K562 (cell line): ENCODE data around the gene NARF. TPM values are rescaled to one million over a fixed set of nuclear protein-coding genes. Genes with fewer than 3 reads are reported as not detected.

Experiments
- BCOR ChIP-seq: fragments of 450-650 bp; IDR thresholded peaks from 2 replicates; pipeline ENCODE4 v1.6.1; 2016
- CCAR2 ChIP-seq: fragments of 200-400 bp; formaldehyde crosslinking; IDR thresholded peaks from 2 replicates; pipeline ENCODE4 v1.6.1; 2017; ENCODE audit warnings: mild to moderate bottlenecking, low read depth, low read length
- CHCHD3 ChIP-seq: fragments of 250-450 bp; sonication (Bioruptor Pico); IDR thresholded peaks from 2 replicates; pipeline ENCODE4 v2.1.2; 2022; ENCODE audit warnings: mild to moderate bottlenecking
- GTF2A2 ChIP-seq: IDR thresholded peaks from 2 replicates; pipeline ENCODE4 v1.6.1; 2016; ENCODE audit warnings: mild to moderate bottlenecking, missing genetic modification characterization, missing compliant biosample characterization
- HNRNPK ChIP-seq: fragments of 200-400 bp; formaldehyde crosslinking; IDR thresholded peaks from one replicate; pipeline ENCODE4 v1.6.1; 2018; ENCODE audit warnings: mild to moderate bottlenecking, low read depth, low read length; ENCODE audit not compliant: poor library complexity, severe bottlenecking
- KLF6 ChIP-seq: fragments of 250-450 bp; sonication (Bioruptor Pico); IDR thresholded peaks from 2 replicates; pipeline ENCODE4 v1.4.0; 2020; ENCODE audit warnings: mild to moderate bottlenecking, moderate library complexity, borderline replicate concordance
- ZNF253 ChIP-seq: fragments of 250-450 bp; sonication (Bioruptor Pico); conservative IDR thresholded peaks from 2 replicates; pipeline ENCODE4 v1.6.1; 2021; ENCODE audit warnings: mild to moderate bottlenecking
- polyA plus RNA-seq, 8 experiments: library from polyadenylated mRNA; depleted of rRNA in 4 of 8; stranded (reverse) in 5 of 8; unstranded in 3 of 8; fragments of >200 nt; fragmentation: Nextera tagmentation in 2 of 8; fragmentation: Illumina TruSeq in 1 of 8; extraction: Ambion mirVana in 2 of 8; extraction: Trizol in 1 of 8; gene quantifications; 2 replicates each; pipeline versions ENCODE4 v1.2.1 to v1.2.3, GENCODE V29; 2011 to 2014; ENCODE audit warnings: inconsistent platforms in 1 of 8, missing spikeins in 1 of 8
- total RNA-seq, 7 experiments: library from RNA; depleted of rRNA in 6 of 7; stranded (reverse); fragments of >200 nt in 6 of 7; fragmentation: Illumina TruSeq in 2 of 7; extraction: Trizol in 2 of 7; gene quantifications; 2 replicates each; pipeline versions ENCODE4 v1.2.1 to v1.2.3, GENCODE V29; 2011 to 2021; ENCODE audit warnings: low replicate concordance in 1 of 7
- TF ChIP-seq, protein P1 (sequence below), 2 experiments: IDR thresholded peaks; 2 replicates each; pipeline ENCODE4 v1.6.1; 2011; ENCODE audit warnings: borderline replicate concordance in 1 of 2, control low read depth in 1 of 2, low read depth in 1 of 2, low read length in 1 of 2, mild to moderate bottlenecking in 1 of 2, mixed read lengths in 1 of 2, moderate library complexity in 1 of 2; ENCODE audit not compliant: insufficient read depth in 1 of 2, insufficient read length in 1 of 2, poor library complexity in 1 of 2, severe bottlenecking in 1 of 2; ENCODE audit errors: extremely low read depth in 1 of 2
- TF ChIP-seq, protein P2 (sequence below): fragments of 250-450 bp; sonication (Bioruptor Pico); IDR thresholded peaks from 2 replicates; pipeline ENCODE4 v1.5.0; 2021
- TF ChIP-seq, protein P3 (sequence below): fragments of 450-650 bp; IDR thresholded peaks from 2 replicates; pipeline ENCODE4 v1.6.1; 2016; ENCODE audit warnings: low read depth
- TF ChIP-seq, protein P4 (sequence below): sonication (generic); formaldehyde crosslinking; IDR thresholded peaks from 2 replicates; pipeline ENCODE4 v1.8.0; 2022; ENCODE audit warnings: mild to moderate bottlenecking, missing genetic modification reagents, borderline replicate concordance
- TF ChIP-seq, protein P5 (sequence below): fragments of 450-650 bp; formaldehyde crosslinking; IDR thresholded peaks from 2 replicates; pipeline ENCODE4 v1.4.0; 2020; ENCODE audit warnings: mild to moderate bottlenecking, moderate library complexity

Gene NARF
- total and polyA plus RNA-seq, 9 of the 15 experiments (the other 6 are each of a cell fraction or from before 2014, with no cell fraction given), result 60.4 to 423 (median 132) TPM

DNA sequence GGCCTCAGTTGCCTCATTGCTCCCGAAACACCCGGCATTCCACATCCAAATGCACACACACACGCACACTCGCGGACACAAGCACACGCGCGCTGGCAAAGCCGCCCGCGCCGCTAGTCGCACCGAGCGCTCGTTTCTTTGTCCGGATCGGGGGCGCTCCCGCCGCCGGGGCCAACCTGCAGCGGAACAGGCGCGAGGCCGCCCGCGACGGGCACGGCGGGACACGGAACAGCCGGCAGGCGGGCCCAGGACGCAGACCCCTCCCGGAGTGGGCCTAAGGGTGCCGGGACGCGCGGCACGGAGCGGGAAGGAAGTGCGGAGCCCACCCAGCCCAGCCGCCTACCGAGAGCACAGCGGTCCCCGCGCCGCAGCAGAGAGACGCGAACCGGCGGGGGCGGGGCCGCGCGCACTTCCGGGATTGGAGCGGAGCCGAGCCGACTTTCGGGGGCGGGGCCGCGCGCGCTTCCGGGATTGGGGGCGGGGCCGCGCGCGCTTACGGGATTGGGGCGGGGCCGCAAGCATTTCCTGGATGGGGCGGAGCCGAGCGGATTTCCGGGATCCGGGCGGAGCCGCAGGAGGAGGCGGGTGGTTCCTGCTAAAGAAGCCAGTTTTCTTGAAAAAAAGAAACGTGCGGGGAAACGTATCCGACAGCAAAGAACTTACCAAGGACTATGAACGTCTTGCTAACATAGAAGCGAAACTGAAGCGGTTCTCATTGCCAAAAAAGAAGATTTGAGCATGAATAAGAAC, 8.0 kb upstream of the NARF start, which contains the start of gene CYBC1 (continued):
- TF ChIP-seq, protein P1, sequence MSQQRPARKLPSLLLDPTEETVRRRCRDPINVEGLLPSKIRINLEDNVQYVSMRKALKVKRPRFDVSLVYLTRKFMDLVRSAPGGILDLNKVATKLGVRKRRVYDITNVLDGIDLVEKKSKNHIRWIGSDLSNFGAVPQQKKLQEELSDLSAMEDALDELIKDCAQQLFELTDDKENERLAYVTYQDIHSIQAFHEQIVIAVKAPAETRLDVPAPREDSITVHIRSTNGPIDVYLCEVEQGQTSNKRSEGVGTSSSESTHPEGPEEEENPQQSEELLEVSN (IDR thresholded peaks at IDR 0.05; ENCODE audit: borderline replicate concordance in 1 of 2, extremely low read depth in 1 of 2, insufficient read depth in 1 of 2, insufficient read length in 1 of 2, low read depth in 1 of 2, low read length in 1 of 2, poor library complexity in 1 of 2, severe bottlenecking in 1 of 2), result peak; percentile 46 to 56
- TF ChIP-seq HNRNPK (no peak), GTF2A2 (tag) (no peak), CCAR2 (no peak), CHCHD3 (CRISPR knock-in tag) (no peak), BCOR (no peak), KLF6 (CRISPR knock-in tag) (no peak), ZNF253 (CRISPR knock-in tag) (no peak)
- TF ChIP-seq, protein P2, sequence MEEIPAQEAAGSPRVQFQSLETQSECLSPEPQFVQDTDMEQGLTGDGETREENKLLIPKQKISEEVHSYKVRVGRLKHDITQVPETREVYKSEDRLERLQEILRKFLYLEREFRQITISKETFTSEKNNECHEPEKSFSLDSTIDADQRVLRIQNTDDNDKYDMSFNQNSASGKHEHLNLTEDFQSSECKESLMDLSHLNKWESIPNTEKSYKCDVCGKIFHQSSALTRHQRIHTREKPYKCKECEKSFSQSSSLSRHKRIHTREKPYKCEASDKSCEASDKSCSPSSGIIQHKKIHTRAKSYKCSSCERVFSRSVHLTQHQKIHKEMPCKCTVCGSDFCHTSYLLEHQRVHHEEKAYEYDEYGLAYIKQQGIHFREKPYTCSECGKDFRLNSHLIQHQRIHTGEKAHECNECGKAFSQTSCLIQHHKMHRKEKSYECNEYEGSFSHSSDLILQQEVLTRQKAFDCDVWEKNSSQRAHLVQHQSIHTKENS (CRISPR knock-in tag), result no peak
- TF ChIP-seq, protein P3, sequence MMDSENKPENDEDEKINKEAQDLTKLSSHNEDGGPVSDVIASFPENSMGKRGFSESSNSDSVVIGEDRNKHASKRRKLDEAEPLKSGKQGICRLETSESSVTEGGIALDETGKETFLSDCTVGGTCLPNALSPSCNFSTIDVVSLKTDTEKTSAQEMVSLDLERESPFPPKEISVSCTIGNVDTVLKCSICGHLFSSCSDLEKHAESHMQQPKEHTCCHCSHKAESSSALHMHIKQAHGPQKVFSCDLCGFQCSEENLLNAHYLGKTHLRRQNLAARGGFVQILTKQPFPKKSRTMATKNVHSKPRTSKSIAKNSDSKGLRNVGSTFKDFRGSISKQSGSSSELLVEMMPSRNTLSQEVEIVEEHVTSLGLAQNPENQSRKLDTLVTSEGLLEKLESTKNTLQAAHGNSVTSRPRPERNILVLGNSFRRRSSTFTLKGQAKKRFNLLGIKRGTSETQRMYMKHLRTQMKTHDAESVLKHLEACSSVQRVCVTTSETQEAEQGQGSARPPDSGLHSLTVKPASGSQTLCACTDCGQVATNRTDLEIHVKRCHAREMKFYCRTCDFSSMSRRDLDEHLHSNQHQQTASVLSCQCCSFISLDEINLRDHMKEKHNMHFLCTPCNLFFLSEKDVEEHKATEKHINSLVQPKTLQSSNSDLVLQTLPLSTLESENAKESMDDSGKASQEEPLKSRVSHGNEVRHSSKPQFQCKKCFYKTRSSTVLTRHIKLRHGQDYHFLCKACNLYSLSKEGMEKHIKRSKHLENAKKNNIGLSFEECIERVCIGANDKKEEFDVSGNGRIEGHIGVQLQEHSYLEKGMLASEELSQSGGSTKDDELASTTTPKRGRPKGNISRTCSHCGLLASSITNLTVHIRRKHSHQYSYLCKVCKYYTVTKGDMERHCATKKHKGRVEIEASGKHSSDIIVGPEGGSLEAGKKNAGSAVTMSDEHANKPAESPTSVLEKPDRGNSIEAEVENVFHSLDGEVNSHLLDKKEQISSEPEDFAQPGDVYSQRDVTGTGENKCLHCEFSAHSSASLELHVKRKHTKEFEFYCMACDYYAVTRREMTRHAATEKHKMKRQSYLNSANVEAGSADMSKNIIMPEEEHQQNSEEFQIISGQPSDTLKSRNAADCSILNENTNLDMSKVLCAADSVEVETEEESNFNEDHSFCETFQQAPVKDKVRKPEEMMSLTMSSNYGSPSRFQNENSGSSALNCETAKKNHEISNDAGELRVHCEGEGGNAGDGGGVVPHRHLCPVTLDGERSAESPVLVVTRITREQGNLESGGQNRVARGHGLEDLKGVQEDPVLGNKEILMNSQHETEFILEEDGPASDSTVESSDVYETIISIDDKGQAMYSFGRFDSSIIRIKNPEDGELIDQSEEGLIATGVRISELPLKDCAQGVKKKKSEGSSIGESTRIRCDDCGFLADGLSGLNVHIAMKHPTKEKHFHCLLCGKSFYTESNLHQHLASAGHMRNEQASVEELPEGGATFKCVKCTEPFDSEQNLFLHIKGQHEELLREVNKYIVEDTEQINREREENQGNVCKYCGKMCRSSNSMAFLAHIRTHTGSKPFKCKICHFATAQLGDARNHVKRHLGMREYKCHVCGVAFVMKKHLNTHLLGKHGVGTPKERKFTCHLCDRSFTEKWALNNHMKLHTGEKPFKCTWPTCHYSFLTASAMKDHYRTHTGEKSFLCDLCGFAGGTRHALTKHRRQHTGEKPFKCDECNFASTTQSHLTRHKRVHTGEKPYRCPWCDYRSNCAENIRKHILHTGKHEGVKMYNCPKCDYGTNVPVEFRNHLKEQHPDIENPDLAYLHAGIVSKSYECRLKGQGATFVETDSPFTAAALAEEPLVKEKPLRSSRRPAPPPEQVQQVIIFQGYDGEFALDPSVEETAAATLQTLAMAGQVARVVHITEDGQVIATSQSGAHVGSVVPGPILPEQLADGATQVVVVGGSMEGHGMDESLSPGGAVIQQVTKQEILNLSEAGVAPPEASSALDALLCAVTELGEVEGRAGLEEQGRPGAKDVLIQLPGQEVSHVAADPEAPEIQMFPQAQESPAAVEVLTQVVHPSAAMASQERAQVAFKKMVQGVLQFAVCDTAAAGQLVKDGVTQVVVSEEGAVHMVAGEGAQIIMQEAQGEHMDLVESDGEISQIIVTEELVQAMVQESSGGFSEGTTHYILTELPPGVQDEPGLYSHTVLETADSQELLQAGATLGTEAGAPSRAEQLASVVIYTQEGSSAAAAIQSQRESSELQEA, result no peak
- TF ChIP-seq, protein P4, sequence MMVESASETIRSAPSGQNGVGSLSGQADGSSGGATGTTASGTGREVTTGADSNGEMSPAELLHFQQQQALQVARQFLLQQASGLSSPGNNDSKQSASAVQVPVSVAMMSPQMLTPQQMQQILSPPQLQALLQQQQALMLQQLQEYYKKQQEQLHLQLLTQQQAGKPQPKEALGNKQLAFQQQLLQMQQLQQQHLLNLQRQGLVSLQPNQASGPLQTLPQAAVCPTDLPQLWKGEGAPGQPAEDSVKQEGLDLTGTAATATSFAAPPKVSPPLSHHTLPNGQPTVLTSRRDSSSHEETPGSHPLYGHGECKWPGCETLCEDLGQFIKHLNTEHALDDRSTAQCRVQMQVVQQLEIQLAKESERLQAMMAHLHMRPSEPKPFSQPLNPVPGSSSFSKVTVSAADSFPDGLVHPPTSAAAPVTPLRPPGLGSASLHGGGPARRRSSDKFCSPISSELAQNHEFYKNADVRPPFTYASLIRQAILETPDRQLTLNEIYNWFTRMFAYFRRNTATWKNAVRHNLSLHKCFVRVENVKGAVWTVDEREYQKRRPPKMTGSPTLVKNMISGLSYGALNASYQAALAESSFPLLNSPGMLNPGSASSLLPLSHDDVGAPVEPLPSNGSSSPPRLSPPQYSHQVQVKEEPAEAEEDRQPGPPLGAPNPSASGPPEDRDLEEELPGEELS (CRISPR knock-in tag), result no peak; the same call in 1 of the 2 replicates
- TF ChIP-seq, protein P5, sequence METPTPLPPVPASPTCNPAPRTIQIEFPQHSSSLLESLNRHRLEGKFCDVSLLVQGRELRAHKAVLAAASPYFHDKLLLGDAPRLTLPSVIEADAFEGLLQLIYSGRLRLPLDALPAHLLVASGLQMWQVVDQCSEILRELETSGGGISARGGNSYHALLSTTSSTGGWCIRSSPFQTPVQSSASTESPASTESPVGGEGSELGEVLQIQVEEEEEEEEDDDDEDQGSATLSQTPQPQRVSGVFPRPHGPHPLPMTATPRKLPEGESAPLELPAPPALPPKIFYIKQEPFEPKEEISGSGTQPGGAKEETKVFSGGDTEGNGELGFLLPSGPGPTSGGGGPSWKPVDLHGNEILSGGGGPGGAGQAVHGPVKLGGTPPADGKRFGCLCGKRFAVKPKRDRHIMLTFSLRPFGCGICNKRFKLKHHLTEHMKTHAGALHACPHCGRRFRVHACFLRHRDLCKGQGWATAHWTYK, result 0 out of 2 replicates have a peak, but pooled peaks have one; percentile 58
